Osteoblast (primary cell): Measurements from ENCODE around the gene SLIT3. TPM values are rescaled to one million over a fixed set of nuclear protein-coding genes. Genes with fewer than 3 reads are reported as not detected.
A peak's percentile ranks its signal among the peaks of the same experiment; 100 is the strongest.

Experiments used
- DNase-seq: peaks from one replicate; pipeline ENCODE4 v3.0.0; 2011; ENCODE audit warnings: low spot score, mixed read lengths; ENCODE audit not compliant: insufficient read length; ENCODE audit errors: missing footprints
- H2AFZ ChIP-seq: 2 replicates; pipeline ENCODE4 v1.6.0; 2011; ENCODE audit warnings: mild to moderate bottlenecking, low read length
- H3K27ac ChIP-seq: 2 replicates; pipeline ENCODE4 v1.5.1; 2011; ENCODE audit warnings: mild to moderate bottlenecking, low read depth, low read length, moderate library complexity
- H3K27me3 ChIP-seq: 2 replicates; pipeline ENCODE4 v1.6.0; 2012; ENCODE audit warnings: mild to moderate bottlenecking, control low read depth, inconsistent platforms, low read length, moderate library complexity; ENCODE audit not compliant: insufficient read depth
- H3K36me3 ChIP-seq: 2 replicates; pipeline ENCODE4 v1.5.1; 2011; ENCODE audit warnings: mild to moderate bottlenecking, low read length, control low read depth, moderate library complexity; ENCODE audit not compliant: insufficient read depth
- H3K4me1 ChIP-seq: 2 replicates; pipeline ENCODE4 v1.5.1; 2011; ENCODE audit warnings: mild to moderate bottlenecking, low read length, control low read depth, moderate library complexity; ENCODE audit not compliant: insufficient read depth
- H3K4me2 ChIP-seq: 2 replicates; pipeline ENCODE4 v1.6.0; 2011; ENCODE audit warnings: mild to moderate bottlenecking, low read length; ENCODE audit not compliant: insufficient read depth
- H3K4me3 ChIP-seq: fragments of 200-600 bp; sonication (generic); 3 replicates; pipeline ENCODE4 v1.5.1; 2012; ENCODE audit warnings: mild to moderate bottlenecking, low read length, inconsistent platforms; ENCODE audit not compliant: insufficient read depth
- H3K79me2 ChIP-seq: 2 replicates; pipeline ENCODE4 v1.6.0; 2012; ENCODE audit warnings: mild to moderate bottlenecking, low read length, control low read depth, inconsistent platforms; ENCODE audit not compliant: insufficient read depth
- H3K9me3 ChIP-seq: 2 replicates; pipeline ENCODE4 v1.5.1; 2011; ENCODE audit warnings: low read depth, low read length, control low read depth
- H4K20me1 ChIP-seq: 2 replicates; pipeline ENCODE4 v1.6.0; 2012; ENCODE audit warnings: mild to moderate bottlenecking, low read length, control low read depth; ENCODE audit not compliant: insufficient read depth
- total RNA-seq: library from RNA; depleted of rRNA; stranded (reverse); fragments of >200 nt; gene quantifications from 2 replicates; pipeline ENCODE4 v1.2.3, GENCODE V29; 2012
- TF ChIP-seq, protein P1 (sequence below): IDR thresholded peaks from 2 replicates; pipeline ENCODE4 v1.5.1; 2011; ENCODE audit warnings: mild to moderate bottlenecking, low read depth, low read length, moderate library complexity; ENCODE audit errors: extremely low read depth

Gene SLIT3
- total RNA-seq, 1 donor: 37.6 TPM

DNA sequence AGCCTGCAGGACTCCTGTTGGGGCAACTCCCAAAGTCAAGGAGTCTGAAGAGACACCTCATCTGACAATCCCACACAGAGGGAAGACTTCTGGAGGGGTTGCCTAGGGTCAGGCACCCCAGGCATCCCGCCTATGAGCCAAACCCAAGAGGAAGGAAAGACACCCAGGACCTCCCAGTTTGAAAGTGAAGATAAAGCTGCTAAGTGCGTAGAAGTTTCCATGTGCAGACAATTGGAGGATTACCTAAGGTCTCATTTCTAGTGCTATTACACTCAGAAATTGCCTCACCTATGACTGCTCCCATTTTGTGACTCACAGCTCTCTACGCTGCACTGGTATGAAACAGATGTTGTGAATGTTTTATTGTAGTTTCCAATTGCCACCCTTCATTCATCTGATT, 322.9 kb downstream of the SLIT3 start:
- Histone ChIP-seq H3K4me2 (no peak overlapping the region), H3K27ac (no peak overlapping the region)

DNA sequence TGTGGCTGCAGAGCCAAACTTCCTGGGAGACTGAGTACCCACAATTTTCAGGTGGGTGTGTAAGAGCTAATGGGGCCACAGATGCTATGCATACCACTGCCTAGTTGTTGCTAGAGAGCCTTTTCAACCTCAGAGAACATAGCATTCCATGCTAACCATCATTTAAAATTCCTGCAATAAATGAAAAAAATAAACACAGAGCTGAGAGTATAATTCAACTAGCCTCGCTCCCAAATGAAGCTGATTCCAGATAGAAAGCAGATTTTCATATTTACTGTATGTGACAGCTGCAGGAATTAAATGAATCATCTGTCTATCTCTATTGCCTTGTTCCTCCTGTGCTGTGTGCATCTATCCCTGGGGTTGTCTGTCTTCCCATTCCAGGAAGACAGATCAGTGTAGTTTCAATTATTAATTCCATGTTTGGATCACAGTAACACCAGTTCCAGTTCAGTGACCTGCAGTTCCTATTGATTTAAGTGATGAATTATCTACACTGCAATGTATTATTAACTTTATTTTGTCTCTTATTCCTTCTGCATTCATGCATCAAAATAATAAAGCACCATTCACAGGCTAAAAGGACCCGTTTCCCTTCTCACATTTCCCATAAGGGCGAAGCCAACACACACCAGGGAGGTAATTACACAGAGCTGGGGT, 324.5 kb downstream of the SLIT3 start:
- TF ChIP-seq, protein P1, sequence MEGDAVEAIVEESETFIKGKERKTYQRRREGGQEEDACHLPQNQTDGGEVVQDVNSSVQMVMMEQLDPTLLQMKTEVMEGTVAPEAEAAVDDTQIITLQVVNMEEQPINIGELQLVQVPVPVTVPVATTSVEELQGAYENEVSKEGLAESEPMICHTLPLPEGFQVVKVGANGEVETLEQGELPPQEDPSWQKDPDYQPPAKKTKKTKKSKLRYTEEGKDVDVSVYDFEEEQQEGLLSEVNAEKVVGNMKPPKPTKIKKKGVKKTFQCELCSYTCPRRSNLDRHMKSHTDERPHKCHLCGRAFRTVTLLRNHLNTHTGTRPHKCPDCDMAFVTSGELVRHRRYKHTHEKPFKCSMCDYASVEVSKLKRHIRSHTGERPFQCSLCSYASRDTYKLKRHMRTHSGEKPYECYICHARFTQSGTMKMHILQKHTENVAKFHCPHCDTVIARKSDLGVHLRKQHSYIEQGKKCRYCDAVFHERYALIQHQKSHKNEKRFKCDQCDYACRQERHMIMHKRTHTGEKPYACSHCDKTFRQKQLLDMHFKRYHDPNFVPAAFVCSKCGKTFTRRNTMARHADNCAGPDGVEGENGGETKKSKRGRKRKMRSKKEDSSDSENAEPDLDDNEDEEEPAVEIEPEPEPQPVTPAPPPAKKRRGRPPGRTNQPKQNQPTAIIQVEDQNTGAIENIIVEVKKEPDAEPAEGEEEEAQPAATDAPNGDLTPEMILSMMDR: no peak
- Histone ChIP-seq H4K20me1 (no peaks in the 10 kb centered on the region), H3K27ac (no peak overlapping the region), H3K4me2 (no peak overlapping the region), H3K79me2 (no peaks in the 10 kb centered on the region), H3K9me3 (no peaks in the 10 kb centered on the region), H3K4me3 (no peak overlapping the region), H2AFZ (no peak overlapping the region), H3K36me3 (no peaks in the 10 kb centered on the region), H3K4me1 (peaks cover 24% of the 10 kb centered on the region), H3K27me3 (no peaks in the 10 kb centered on the region)
- no peak for DNase-seq

More for the DNA sequence above, 322.9 kb downstream of the SLIT3 start:
- H3K79me2 ChIP-seq: no peaks in the 10 kb centered on the region
- no peak overlapping the region for H2AFZ ChIP-seq
- H3K4me1 ChIP-seq: peaks cover 24% of the 10 kb centered on the region
- no peak for DNase-seq
- H4K20me1 ChIP-seq: no peaks in the 10 kb centered on the region
- no peaks in the 10 kb centered on the region for H3K9me3 ChIP-seq
- H3K36me3 ChIP-seq: no peaks in the 10 kb centered on the region
- TF ChIP-seq, protein P1: no peak
- H3K27me3 ChIP-seq: no peaks in the 10 kb centered on the region
- H3K4me3 ChIP-seq: no peak overlapping the region

DNA sequence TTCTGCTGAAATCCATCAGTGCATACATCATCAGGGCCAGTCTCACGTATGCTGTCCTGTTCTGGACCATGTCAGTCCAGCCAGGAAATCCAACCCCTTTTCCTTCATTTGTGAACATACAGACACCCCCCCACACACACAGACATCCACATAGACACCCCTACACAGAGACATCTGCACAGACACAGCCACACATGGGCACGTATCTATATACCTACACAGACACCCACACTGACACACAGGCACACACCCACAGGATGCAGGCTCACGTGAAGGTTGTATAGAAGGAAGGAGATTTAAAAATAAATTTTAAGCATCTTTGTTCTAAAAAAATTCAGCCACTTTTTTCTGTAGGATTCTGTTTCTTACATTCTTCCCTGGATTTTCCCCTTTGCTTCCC, 325.6 kb downstream of the SLIT3 start:
- Histone ChIP-seq H3K27me3 (no peaks in the 10 kb centered on the region), H3K27ac (no peak overlapping the region), H3K4me3 (no peak overlapping the region), H2AFZ (no peak overlapping the region), H4K20me1 (no peaks in the 10 kb centered on the region), H3K79me2 (no peaks in the 10 kb centered on the region), H3K36me3 (no peaks in the 10 kb centered on the region), H3K4me2 (no peak overlapping the region), H3K9me3 (no peaks in the 10 kb centered on the region), H3K4me1 (peaks cover 24% of the 10 kb centered on the region)
- TF ChIP-seq, protein P1: no peak
- DNase-seq: no peak

GRCh38 chr5:168974082-168974481, 326.9 kb downstream of the SLIT3 start:
- no peaks in the 10 kb centered on the region for H3K9me3 ChIP-seq
- H3K36me3 ChIP-seq: no peaks in the 10 kb centered on the region
- TF ChIP-seq, protein P1: no peak
- no peak overlapping the region for H3K4me3 ChIP-seq
- no peak overlapping the region for H3K27ac ChIP-seq
- no peak overlapping the region for H2AFZ ChIP-seq
- H3K4me2 ChIP-seq: no peak overlapping the region
- no peaks in the 10 kb centered on the region for H3K27me3 ChIP-seq
- no peaks in the 10 kb centered on the region for H4K20me1 ChIP-seq
- no peaks in the 10 kb centered on the region for H3K79me2 ChIP-seq
- peak; percentile 85 for DNase-seq
- H3K4me1 ChIP-seq: peaks cover 24% of the 10 kb centered on the region
